ENCODE results near the gene EDRF1. TPM values are rescaled to one million over a fixed set of nuclear protein-coding genes. Genes with fewer than 3 reads are reported as not detected.

EDRF1 gene
- total and polyA plus RNA-seq, 2 of the 13 experiments (the other 11 are each of a cell fraction or from before 2014, with no cell fraction given) = 16.9 to 26.7 TPM

GRCh38 chr10:125719173-125720001 lies at the start of gene EDRF1 (continued):
- TF ChIP-seq ZNF646 (CRISPR knock-in tag; IDR thresholded peaks at IDR 0.05) (no peak), ZNF326 (CRISPR knock-in tag; IDR thresholded peaks at IDR 0.05; ENCODE audit: borderline replicate concordance) (no peak), PATZ1 (CRISPR knock-in tag; IDR thresholded peaks at IDR 0.05) (peak; percentile 96), XRCC5 (optimal IDR thresholded peaks at IDR 0.05; ENCODE audit: low read length) (peak; percentile 56), ZBTB21 (CRISPR knock-in tag; IDR thresholded peaks at IDR 0.05) (no peak), ZNF382 (CRISPR knock-in tag; IDR thresholded peaks at IDR 0.05; ENCODE audit: borderline replicate concordance) (no peak), ZNF510 (CRISPR knock-in tag; IDR thresholded peaks at IDR 0.05; ENCODE audit: low read depth) (no peak), ZNF335 (CRISPR knock-in tag; IDR thresholded peaks at IDR 0.05) (no peak; the same call in 1 of the 2 replicates), ZNF709 (CRISPR knock-in tag; IDR thresholded peaks at IDR 0.05) (peak; percentile 96), FOXO1 (CRISPR knock-in tag; IDR thresholded peaks at IDR 0.05) (no peak; the same call in 1 of the 2 replicates), ZNF468 (CRISPR knock-in tag; IDR thresholded peaks at IDR 0.05) (0 out of 2 replicates have a peak, but pooled peaks have one; percentile 87), EP300 (IDR thresholded peaks at IDR 0.05; ENCODE audit: low read depth in 2 of 2, low read length in 2 of 2) (no peak), EP300 (CRISPR knock-in tag; IDR thresholded peaks at IDR 0.05; ENCODE audit: borderline replicate concordance) (no peak), ZMYM3 (CRISPR knock-in tag; IDR thresholded peaks at IDR 0.05) (no peak)

Measured in HepG2 (cell line).